PC-3 (cell line): Measurements from ENCODE around the gene ACBD6.

ENCODE experiments used
- EZH2 ChIP-seq: fragments of 300-600 bp; sonication (generic); IDR thresholded peaks from one replicate; pipeline ENCODE4 v1.6.1; 2017; ENCODE audit warnings: antibody characterized with exemption, mild to moderate bottlenecking, low read length; ENCODE audit not compliant: unreplicated experiment
- TF ChIP-seq, protein P1 (sequence below): fragments of 300-600 bp; sonication (generic); conservative IDR thresholded peaks from 2 replicates; pipeline ENCODE4 v1.5.1; 2017; ENCODE audit warnings: antibody characterized with exemption, low read depth, mild to moderate bottlenecking, low read length

DNA sequence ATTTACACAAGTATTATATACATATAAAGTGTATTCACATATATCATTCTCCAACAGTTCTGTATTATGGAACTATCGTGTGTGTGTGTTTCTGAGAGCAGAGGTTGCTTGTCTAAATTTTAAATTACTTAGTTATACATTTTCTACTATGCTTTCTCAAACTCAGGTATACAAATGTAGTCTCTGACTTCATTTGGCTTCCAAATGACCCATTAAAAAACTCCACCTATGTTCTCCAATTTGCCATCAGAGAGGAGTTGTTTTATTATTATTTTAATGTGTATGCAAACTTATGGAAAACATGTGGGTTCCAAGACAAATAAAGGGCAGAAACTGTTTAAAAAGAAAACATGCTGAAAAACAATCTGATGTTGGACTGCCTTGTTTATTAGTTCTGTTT lies 131.8 kb downstream of the ACBD6 start:
- TF ChIP-seq, protein P1, sequence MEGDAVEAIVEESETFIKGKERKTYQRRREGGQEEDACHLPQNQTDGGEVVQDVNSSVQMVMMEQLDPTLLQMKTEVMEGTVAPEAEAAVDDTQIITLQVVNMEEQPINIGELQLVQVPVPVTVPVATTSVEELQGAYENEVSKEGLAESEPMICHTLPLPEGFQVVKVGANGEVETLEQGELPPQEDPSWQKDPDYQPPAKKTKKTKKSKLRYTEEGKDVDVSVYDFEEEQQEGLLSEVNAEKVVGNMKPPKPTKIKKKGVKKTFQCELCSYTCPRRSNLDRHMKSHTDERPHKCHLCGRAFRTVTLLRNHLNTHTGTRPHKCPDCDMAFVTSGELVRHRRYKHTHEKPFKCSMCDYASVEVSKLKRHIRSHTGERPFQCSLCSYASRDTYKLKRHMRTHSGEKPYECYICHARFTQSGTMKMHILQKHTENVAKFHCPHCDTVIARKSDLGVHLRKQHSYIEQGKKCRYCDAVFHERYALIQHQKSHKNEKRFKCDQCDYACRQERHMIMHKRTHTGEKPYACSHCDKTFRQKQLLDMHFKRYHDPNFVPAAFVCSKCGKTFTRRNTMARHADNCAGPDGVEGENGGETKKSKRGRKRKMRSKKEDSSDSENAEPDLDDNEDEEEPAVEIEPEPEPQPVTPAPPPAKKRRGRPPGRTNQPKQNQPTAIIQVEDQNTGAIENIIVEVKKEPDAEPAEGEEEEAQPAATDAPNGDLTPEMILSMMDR: no peak
- TF ChIP-seq EZH2: no peak
